Keratinocyte (primary cell): ENCODE measurements around the gene CAST. TPM values are rescaled to one million over a fixed set of nuclear protein-coding genes. Genes with fewer than 3 reads are reported as not detected.

Experiments used
- DNase-seq: peaks from one replicate; pipeline ENCODE4 v3.0.0-alpha.2; 2011; ENCODE audit warnings: low read depth, missing footprints, low spot score
- FAIRE-seq: peaks from 2 replicates; lab custom pipeline; 2011; peaks lifted over from hg19 to GRCh38; lab: Jason Lieb, UNC
- H2AFZ ChIP-seq: 2 replicates; pipeline ENCODE4 v1.6.0; 2012; ENCODE audit warnings: low read length, control low read depth, inconsistent platforms; ENCODE audit not compliant: control insufficient read depth
- H3K27ac ChIP-seq: 2 replicates; pipeline ENCODE4 v1.5.1; 2011; ENCODE audit warnings: low read length; ENCODE audit not compliant: control insufficient read depth, insufficient read depth
- H3K27me3 ChIP-seq: 3 replicates; pipeline ENCODE4 v1.6.0; 2011; ENCODE audit warnings: low read length; ENCODE audit not compliant: control insufficient read depth, insufficient read depth; ENCODE audit errors: extremely low read depth
- H3K36me3 ChIP-seq, 2 experiments: 2 replicates in 1 of 2; 3 replicates in 1 of 2; pipeline ENCODE4 v1.5.1; 2011; ENCODE audit warnings: low read length in 2 of 2, mild to moderate bottlenecking in 1 of 2; ENCODE audit not compliant: control insufficient read depth in 2 of 2, insufficient read depth in 2 of 2; ENCODE audit errors: extremely low read depth in 1 of 2
- H3K4me1 ChIP-seq: 3 replicates; pipeline ENCODE4 v1.5.1; 2011; ENCODE audit warnings: low read length; ENCODE audit not compliant: control insufficient read depth, insufficient read depth; ENCODE audit errors: extremely low read depth
- H3K4me2 ChIP-seq: 3 replicates; pipeline ENCODE4 v1.6.0; 2011; ENCODE audit warnings: low read depth, low read length; ENCODE audit not compliant: control insufficient read depth, insufficient read depth; ENCODE audit errors: extremely low read depth
- H3K4me3 ChIP-seq, 3 experiments: fragments of 200-600 bp in 1 of 3; sonication (generic) in 1 of 3; 2 replicates in 2 of 3; 3 replicates in 1 of 3; pipeline ENCODE4 v1.5.1; 2011 to 2016; ENCODE audit warnings: low read length in 3 of 3, mild to moderate bottlenecking in 3 of 3, control low read depth in 2 of 3, inconsistent platforms in 1 of 3, low read depth in 1 of 3, mixed read lengths in 1 of 3, mixed run types in 1 of 3, moderate library complexity in 1 of 3; ENCODE audit not compliant: control insufficient read depth in 2 of 3, insufficient read depth in 2 of 3; ENCODE audit errors: extremely low read depth in 1 of 3
- H3K79me2 ChIP-seq: 2 replicates; pipeline ENCODE4 v1.6.0; 2012; ENCODE audit warnings: low read length; ENCODE audit not compliant: control insufficient read depth, insufficient read depth
- H3K9ac ChIP-seq: 3 replicates; pipeline ENCODE4 v1.6.0; 2011; ENCODE audit warnings: low read length; ENCODE audit not compliant: control insufficient read depth, insufficient read depth; ENCODE audit errors: extremely low read depth
- H3K9me1 ChIP-seq: 3 replicates; pipeline ENCODE4 v1.6.0; 2011; ENCODE audit warnings: low read length; ENCODE audit not compliant: control insufficient read depth, insufficient read depth; ENCODE audit errors: extremely low read depth
- H3K9me3 ChIP-seq: 2 replicates; pipeline ENCODE4 v1.5.1; 2012; ENCODE audit warnings: low read depth, low read length; ENCODE audit not compliant: control insufficient read depth
- H4K20me1 ChIP-seq: 3 replicates; pipeline ENCODE4 v1.6.0; 2011; ENCODE audit warnings: low read length; ENCODE audit not compliant: control insufficient read depth, insufficient read depth; ENCODE audit errors: extremely low read depth
- EZH2 ChIP-seq: IDR thresholded peaks from one replicate; pipeline ENCODE4 v1.6.1; 2012; ENCODE audit warnings: inconsistent platforms, mild to moderate bottlenecking, low read length, moderate library complexity
- dilution Hi-C: fragments of 300-500 bp; cut with MboI; formaldehyde crosslinking; loops from one replicate; pipeline ENCODE4 v1.7.0; 2020; ENCODE audit warnings: low sequenced_read_pairs; ENCODE audit not compliant: extremely low pct_ligation_motif_present
- polyA plus RNA-seq, 5 experiments: library from polyadenylated mRNA; depleted of rRNA in 3 of 5; stranded (reverse) in 3 of 5; stranded (forward) in 1 of 5; unstranded in 1 of 5; fragments of >200 nt; gene quantifications; 1 replicate in 1 of 5; 2 replicates in 3 of 5; 3 replicates in 1 of 5; pipeline versions ENCODE4 v1.2.1 to v1.2.3, GENCODE V29; 2011 to 2012; ENCODE audit warnings: missing spikeins in 2 of 5, low read depth in 1 of 5, low replicate concordance in 1 of 5
- TF ChIP-seq, protein P1 (sequence below), 3 experiments: IDR thresholded peaks in 1 of 3; conservative IDR thresholded peaks in 1 of 3; optimal IDR thresholded peaks in 1 of 3; 2 replicates in 2 of 3; 3 replicates in 1 of 3; pipeline versions ENCODE3 to v1.5.1; 2011; ENCODE audit warnings: low read length in 3 of 3, mild to moderate bottlenecking in 3 of 3, moderate library complexity in 2 of 3, control low read depth in 1 of 3, inconsistent platforms in 1 of 3; ENCODE audit not compliant: insufficient read depth in 2 of 3; ENCODE audit errors: extremely low read depth in 1 of 3

CAST gene
- polyA plus RNA-seq, 1 donor (not counting 4 experiments of a cell fraction or from before 2014, with no cell fraction given), result 238 TPM

DNA sequence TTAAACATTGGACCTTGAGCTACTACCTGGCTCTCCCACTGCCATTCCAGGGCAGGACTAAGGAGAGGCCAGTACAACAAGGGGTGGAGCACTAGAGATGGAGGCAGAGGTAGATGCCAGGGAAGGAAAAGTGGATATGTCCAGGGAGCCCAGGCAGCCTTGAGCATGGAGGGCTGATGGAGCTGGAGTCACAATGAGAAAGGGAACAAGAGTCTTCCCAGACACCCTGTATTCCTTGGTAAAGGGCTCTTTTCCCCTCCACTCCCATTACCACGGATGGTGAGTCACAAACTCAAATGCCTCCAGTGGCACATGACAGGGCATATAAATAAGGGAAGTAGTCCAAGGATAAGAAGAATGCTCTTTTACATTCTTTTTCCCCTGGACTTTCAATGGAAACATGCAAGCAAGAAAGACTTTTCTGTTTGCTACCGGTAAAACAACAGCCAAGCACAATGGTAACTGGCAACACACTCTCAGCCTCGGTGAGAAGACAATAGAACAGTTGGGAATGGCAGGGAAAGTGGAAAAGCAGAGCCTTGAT is 128.9 kb downstream of the CAST start:
- FAIRE-seq (peak; percentile 43), DNase-seq (no peak)
- H3K27ac ChIP-seq, result no peak overlapping the region
- H3K9ac ChIP-seq, result no peak overlapping the region
- no peak overlapping the region for H2AFZ ChIP-seq
- H4K20me1 ChIP-seq, result no peaks in the 10 kb centered on the region
- TF ChIP-seq, protein P1, sequence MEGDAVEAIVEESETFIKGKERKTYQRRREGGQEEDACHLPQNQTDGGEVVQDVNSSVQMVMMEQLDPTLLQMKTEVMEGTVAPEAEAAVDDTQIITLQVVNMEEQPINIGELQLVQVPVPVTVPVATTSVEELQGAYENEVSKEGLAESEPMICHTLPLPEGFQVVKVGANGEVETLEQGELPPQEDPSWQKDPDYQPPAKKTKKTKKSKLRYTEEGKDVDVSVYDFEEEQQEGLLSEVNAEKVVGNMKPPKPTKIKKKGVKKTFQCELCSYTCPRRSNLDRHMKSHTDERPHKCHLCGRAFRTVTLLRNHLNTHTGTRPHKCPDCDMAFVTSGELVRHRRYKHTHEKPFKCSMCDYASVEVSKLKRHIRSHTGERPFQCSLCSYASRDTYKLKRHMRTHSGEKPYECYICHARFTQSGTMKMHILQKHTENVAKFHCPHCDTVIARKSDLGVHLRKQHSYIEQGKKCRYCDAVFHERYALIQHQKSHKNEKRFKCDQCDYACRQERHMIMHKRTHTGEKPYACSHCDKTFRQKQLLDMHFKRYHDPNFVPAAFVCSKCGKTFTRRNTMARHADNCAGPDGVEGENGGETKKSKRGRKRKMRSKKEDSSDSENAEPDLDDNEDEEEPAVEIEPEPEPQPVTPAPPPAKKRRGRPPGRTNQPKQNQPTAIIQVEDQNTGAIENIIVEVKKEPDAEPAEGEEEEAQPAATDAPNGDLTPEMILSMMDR (optimal IDR thresholded peaks at IDR 0.05 in 1 of 3, IDR thresholded peaks at IDR 0.05 in 1 of 3, conservative IDR thresholded peaks at IDR 0.05 in 1 of 3; ENCODE audit: extremely low read depth in 1 of 3, insufficient read depth in 2 of 3, low read length in 3 of 3), result no peak
- TF ChIP-seq EZH2, result no peak
- H3K79me2 ChIP-seq, result no peaks in the 10 kb centered on the region
- H3K9me3 ChIP-seq, result no peaks in the 10 kb centered on the region
- no peak overlapping the region for H3K4me3 ChIP-seq
- H3K4me1 ChIP-seq, result peaks cover 6% of the 10 kb centered on the region
- no peaks in the 10 kb centered on the region for H3K9me1 ChIP-seq
- peaks cover 5 to 13% of the 10 kb centered on the region in 2 experiments for H3K36me3 ChIP-seq
- dilution Hi-C loops, result no loop called here
- H3K4me2 ChIP-seq, result no peak overlapping the region
- H3K27me3 ChIP-seq, result no peaks in the 10 kb centered on the region

DNA sequence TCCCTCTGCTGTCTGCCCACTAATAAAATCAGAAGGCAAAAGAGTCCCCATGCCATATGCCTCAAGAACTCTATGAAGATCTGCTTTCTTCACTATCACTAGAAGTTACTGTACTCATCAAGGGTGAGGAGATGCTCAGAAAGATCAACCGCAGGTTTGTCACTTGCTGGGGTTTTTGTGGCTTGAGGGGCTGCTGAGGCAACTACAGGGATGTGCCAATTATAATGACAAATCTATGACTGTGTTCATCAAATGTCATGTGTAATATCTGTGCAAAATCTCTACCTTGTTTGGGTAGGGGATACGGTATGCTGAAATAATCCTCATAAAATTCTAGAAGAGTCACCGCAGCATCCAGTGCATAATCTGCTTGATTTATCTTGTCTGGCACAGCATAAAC is 132.6 kb downstream of the CAST start:
- Histone ChIP-seq H3K79me2 (no peaks in the 10 kb centered on the region), H3K4me3 (no peak overlapping the region), H3K9me1 (no peaks in the 10 kb centered on the region), H3K4me2 (no peak overlapping the region), H3K27ac (no peak overlapping the region), H4K20me1 (no peaks in the 10 kb centered on the region), H2AFZ (no peak overlapping the region), H3K9ac (no peak overlapping the region), H3K27me3 (no peaks in the 10 kb centered on the region), H3K9me3 (no peaks in the 10 kb centered on the region), H3K36me3 (peaks cover 10 to 21% of the 10 kb centered on the region in 2 experiments), H3K4me1 (peaks cover 6% of the 10 kb centered on the region)
- TF ChIP-seq EZH2, result no peak
- TF ChIP-seq, protein P1 (optimal IDR thresholded peaks at IDR 0.05 in 1 of 3, IDR thresholded peaks at IDR 0.05 in 1 of 3, conservative IDR thresholded peaks at IDR 0.05 in 1 of 3; ENCODE audit: extremely low read depth in 1 of 3, insufficient read depth in 2 of 3, low read length in 3 of 3), result no peak
- DNase-seq, result no peak
- FAIRE-seq, result no peak
- dilution Hi-C loops, result no loop called here
